ENCODE measurements around the gene CSNK2B. TPM values are rescaled to one million over a fixed set of nuclear protein-coding genes. Genes with fewer than 3 reads are reported as not detected.

CSNK2B gene
- total and polyA plus RNA-seq, 10 of the 15 experiments (the other 5 are each of a cell fraction or from before 2014, with no cell fraction given), result 56.3 to 405 (median 286) TPM

- ChIA-PET POLR2A (no interaction called here), RAD21 (ENCODE audit: unreplicated experiment) (no interaction called here), SMC1A (ENCODE audit: uncharacterized antibody, unreplicated experiment) (no interaction called here), CTCF (interaction anchor here (1.2 kb wide), 2 partner anchors 25 to 83 kb away, joined by 3 to 4 read pairs; no protein-coding TSS in a partner anchor)
- no peaks in the 10 kb centered on the region for H3K27me3 ChIP-seq (replicated peaks in 1 of 2; ENCODE audit: control insufficient read depth in 2 of 2, insufficient read depth in 2 of 2, low read length in 1 of 2)
- BruUV-seq (replicated peaks), result TSS peak; percentile 22
- ATAC-seq, result no peak
- intact Hi-C loops (cut with micrococcal nuclease; ENCODE audit: unreplicated experiment), result no loop called here
- H3K79me2 ChIP-seq (ENCODE audit: control insufficient read depth, insufficient read depth, low read length), result no peaks in the 10 kb centered on the region
- peaks cover 7 to 31% of the 10 kb centered on the region in 2 experiments; a peak in 3 of 4 replicates for H3K36me3 ChIP-seq (ENCODE audit: control insufficient read depth in 2 of 2, insufficient read depth in 2 of 2, low read length in 1 of 2)
- H4K20me1 ChIP-seq (ENCODE audit: control insufficient read depth, insufficient read depth), result no peaks in the 10 kb centered on the region
- no peak for TF ChIP-seq TCF3 (IDR thresholded peaks at IDR 0.05; ENCODE audit: borderline replicate concordance, insufficient read depth, low read depth, low read length)
- no peak for TF ChIP-seq ZBTB33 (IDR thresholded peaks at IDR 0.05)
- peak; percentile 27; the same call in 1 of the 2 replicates for TF ChIP-seq POLR2AphosphoS5 (IDR thresholded peaks at IDR 0.05; ENCODE audit: low read length)
- TF ChIP-seq RFX5 (IDR thresholded peaks at IDR 0.05; ENCODE audit: low read depth, low read length), result no peak
- no peak for FAIRE-seq
- 85% methylated on average over 8 of the region's 8 CpGs for WGBS (ENCODE audit: insufficient coverage, insufficient replicate concordance, low lambda C conversion rate, missing lambda C conversion rate)
- H3K9ac ChIP-seq (ENCODE audit: control insufficient read depth, insufficient read depth, low read length), result no peak overlapping the region
- H3K4me1 ChIP-seq (ENCODE audit: control insufficient read depth, insufficient read depth, low read length), result no peaks in the 10 kb centered on the region
- in situ Hi-C loops (cut with MboI), result no loop called here
- H3K9me3 ChIP-seq (replicated peaks; ENCODE audit: control insufficient read depth, insufficient read depth, low read length), result no peaks in the 10 kb centered on the region
- H3K4me3 ChIP-seq, result no peak overlapping the region
- no peak overlapping the region for H3K27ac ChIP-seq (ENCODE audit: control insufficient read depth, insufficient read depth)
- H2AFZ ChIP-seq (ENCODE audit: control insufficient read depth, low read depth, low read length), result no peak overlapping the region
- no peak for DNase-seq (ENCODE audit: low read depth, low spot score)
- H3K4me2 ChIP-seq (ENCODE audit: control insufficient read depth, insufficient read depth), result no peak overlapping the region
Observed at GRCh38 chr6:31687321-31687720, 21.4 kb downstream of the CSNK2B start.
